Thoracic aorta (tissue), 2 donors: ENCODE measurements around the gene C11orf42. TPM values are rescaled to one million over a fixed set of nuclear protein-coding genes. Genes with fewer than 3 reads are reported as not detected.

Experiments used
- ATAC-seq: fragments of 150-250 bp; one replicate; pipeline ENCODE4 v1.8.0; 2017; ENCODE audit warnings: low read depth; ENCODE audit not compliant: insufficient number of reproducible peaks, low FRiP score
- DNase-seq: peaks from one replicate; pipeline ENCODE4 v3.0.0-alpha.2; 2020; ENCODE audit warnings: low spot score
- H3K27ac ChIP-seq, 2 donors: fragments of 200-600 bp; sonication (generic); 1 replicate in 1 of 2; 2 replicates in 1 of 2; pipeline ENCODE4 v1.5.1; 2016; ENCODE audit warnings: mild to moderate bottlenecking in 2 of 2, moderate library complexity in 2 of 2
- H3K27me3 ChIP-seq: fragments of 200-600 bp; sonication (generic); replicated peaks from 2 replicates; pipeline ENCODE4 v1.6.0; 2016; ENCODE audit warnings: mild to moderate bottlenecking; ENCODE audit not compliant: insufficient read depth
- H3K36me3 ChIP-seq: fragments of 200-600 bp; sonication (generic); one replicate; pipeline ENCODE4 v1.5.1; 2016
- H3K4me1 ChIP-seq, 2 donors: fragments of 200-600 bp; sonication (generic); 1 replicate in 1 of 2; 2 replicates in 1 of 2; pipeline versions ENCODE4 v1.5.1 to v1.6.0; 2016; ENCODE audit warnings: low read depth in 2 of 2, mild to moderate bottlenecking in 1 of 2; ENCODE audit not compliant: control insufficient read depth in 1 of 2
- H3K4me3 ChIP-seq: fragments of 200-600 bp; sonication (generic); 2 replicates; pipeline ENCODE4 v1.5.1; 2016; ENCODE audit warnings: mild to moderate bottlenecking
- H3K9me3 ChIP-seq: fragments of 200-600 bp; sonication (generic); 2 replicates; pipeline ENCODE4 v1.5.1; 2016
- total RNA-seq, 2 donors: library from RNA; depleted of rRNA; stranded (reverse); fragments of >200 nt; gene quantifications; one replicate each; pipeline versions ENCODE4 v1.1.0 to v1.2.3, GENCODE V29; 2016
- TF ChIP-seq, protein P1 (sequence below): fragments of 200-600 bp; sonication (generic); IDR thresholded peaks from one replicate; pipeline ENCODE4 v1.5.1; 2019; ENCODE audit warnings: antibody characterized with exemption

C11orf42 gene
- total RNA-seq, 2 donors from 2014 or later: not detected

DNA sequence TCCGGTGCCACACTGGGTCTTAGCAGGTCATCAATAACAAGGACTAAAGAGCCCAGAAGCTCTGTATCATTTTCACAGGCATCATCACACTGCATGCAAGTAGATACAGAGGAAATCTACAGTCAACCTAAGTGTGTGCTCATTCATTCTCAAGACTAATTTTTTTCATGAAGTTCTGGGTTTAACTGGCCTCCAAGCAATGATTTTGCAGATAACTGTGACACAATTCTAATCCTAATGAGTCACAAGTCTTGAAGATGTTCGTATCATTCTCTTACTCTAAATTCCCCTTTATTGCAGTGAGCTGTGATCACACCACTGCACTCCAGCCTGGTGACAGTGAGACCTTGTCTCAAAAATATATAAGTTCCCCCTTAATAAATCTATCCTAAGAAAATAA is 3.9 kb upstream of the C11orf42 start:
- Histone ChIP-seq H3K27ac (no peak overlapping the region), H3K27me3 (no peaks in the 10 kb centered on the region), H3K4me3 (no peak overlapping the region), H3K4me1 (no peaks in the 10 kb centered on the region), H3K36me3 (no peaks in the 10 kb centered on the region), H3K9me3 (no peaks in the 10 kb centered on the region)
- ATAC-seq (no peak), DNase-seq (no peak)
- TF ChIP-seq, protein P1, sequence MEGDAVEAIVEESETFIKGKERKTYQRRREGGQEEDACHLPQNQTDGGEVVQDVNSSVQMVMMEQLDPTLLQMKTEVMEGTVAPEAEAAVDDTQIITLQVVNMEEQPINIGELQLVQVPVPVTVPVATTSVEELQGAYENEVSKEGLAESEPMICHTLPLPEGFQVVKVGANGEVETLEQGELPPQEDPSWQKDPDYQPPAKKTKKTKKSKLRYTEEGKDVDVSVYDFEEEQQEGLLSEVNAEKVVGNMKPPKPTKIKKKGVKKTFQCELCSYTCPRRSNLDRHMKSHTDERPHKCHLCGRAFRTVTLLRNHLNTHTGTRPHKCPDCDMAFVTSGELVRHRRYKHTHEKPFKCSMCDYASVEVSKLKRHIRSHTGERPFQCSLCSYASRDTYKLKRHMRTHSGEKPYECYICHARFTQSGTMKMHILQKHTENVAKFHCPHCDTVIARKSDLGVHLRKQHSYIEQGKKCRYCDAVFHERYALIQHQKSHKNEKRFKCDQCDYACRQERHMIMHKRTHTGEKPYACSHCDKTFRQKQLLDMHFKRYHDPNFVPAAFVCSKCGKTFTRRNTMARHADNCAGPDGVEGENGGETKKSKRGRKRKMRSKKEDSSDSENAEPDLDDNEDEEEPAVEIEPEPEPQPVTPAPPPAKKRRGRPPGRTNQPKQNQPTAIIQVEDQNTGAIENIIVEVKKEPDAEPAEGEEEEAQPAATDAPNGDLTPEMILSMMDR: no peak

DNA sequence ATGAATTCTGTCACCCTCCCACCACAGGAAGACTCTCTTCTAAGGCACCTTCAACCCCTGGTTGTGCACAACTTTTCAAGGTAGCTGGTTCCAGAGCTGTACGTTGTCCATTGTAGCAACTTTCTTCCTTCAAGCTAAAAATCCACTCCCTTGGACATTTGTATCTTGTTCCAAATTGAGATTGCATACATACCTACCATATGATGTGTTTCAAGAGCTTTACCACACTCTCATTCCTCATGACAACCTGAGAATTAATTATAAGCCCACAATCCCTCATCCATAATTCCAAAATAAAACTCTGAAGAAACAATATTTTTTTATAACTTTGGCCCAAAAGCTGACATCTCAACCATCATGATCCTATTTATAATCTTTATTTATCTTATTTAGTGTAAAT is 3.3 kb upstream of the C11orf42 start:
- no peak for ATAC-seq
- H3K9me3 ChIP-seq: no peaks in the 10 kb centered on the region

DNA sequence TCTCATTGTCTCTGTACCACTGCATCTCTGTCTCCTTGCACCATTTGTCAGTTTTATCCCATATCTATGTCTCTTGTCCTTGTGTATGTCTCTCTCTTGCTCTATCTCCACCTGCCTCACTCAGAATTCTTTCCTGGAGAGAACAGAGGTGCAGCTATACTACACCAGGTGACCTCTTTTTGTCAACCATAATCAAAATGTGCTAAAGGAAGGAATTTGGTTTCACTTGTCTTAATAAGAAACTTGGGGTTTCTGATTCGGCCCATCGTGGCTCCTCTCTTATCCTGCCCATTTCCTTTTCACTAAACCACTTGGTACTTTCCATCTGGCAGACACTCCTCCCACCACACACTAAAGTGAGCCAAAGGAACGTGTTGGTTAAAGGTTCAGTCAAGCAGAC is 2.0 kb upstream of the C11orf42 start:
- no peaks in the 10 kb centered on the region for H3K4me1 ChIP-seq
- no peaks in the 10 kb centered on the region for H3K27me3 ChIP-seq
- H3K4me3 ChIP-seq: no peak overlapping the region
- no peak overlapping the region for H3K27ac ChIP-seq
- no peaks in the 10 kb centered on the region for H3K9me3 ChIP-seq
- no peak for ATAC-seq
- peaks cover under 1% of the 10 kb centered on the region for H3K36me3 ChIP-seq
- TF ChIP-seq, protein P1: no peak
- no peak for DNase-seq

More for the DNA sequence above, 3.3 kb upstream of the C11orf42 start:
- TF ChIP-seq, protein P1: no peak
- Histone ChIP-seq H3K36me3 (no peaks in the 10 kb centered on the region), H3K27me3 (no peaks in the 10 kb centered on the region), H3K4me1 (no peaks in the 10 kb centered on the region), H3K4me3 (no peak overlapping the region), H3K27ac (no peak overlapping the region)
- no peak for DNase-seq

DNA sequence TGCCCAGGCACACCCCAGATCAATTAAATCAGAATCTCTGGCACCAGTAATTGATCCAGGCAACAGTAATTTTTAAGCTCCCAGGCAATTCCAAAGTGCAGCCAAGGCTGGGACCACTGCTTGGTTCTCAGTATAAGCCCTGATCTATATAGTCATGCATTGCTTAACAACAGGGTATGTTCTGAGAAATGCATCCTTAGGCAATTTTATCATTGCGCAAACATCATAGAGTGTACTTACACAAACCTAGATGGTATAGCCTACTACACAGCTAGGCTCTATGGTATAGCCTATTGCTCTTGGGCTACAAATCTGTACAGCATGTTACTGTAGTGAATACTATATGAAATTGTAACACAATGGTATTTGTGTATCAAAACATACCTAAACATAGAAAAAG is 651 bp upstream of the C11orf42 start:
- H3K4me1 ChIP-seq: no peaks in the 10 kb centered on the region
- no peaks in the 10 kb centered on the region for H3K9me3 ChIP-seq
- TF ChIP-seq, protein P1: no peak
- DNase-seq (no peak), ATAC-seq (no peak)
- no peaks in the 10 kb centered on the region for H3K27me3 ChIP-seq
- H3K36me3 ChIP-seq: peaks cover 5% of the 10 kb centered on the region
- no peak overlapping the region for H3K27ac ChIP-seq
- H3K4me3 ChIP-seq: no peak overlapping the region

DNA sequence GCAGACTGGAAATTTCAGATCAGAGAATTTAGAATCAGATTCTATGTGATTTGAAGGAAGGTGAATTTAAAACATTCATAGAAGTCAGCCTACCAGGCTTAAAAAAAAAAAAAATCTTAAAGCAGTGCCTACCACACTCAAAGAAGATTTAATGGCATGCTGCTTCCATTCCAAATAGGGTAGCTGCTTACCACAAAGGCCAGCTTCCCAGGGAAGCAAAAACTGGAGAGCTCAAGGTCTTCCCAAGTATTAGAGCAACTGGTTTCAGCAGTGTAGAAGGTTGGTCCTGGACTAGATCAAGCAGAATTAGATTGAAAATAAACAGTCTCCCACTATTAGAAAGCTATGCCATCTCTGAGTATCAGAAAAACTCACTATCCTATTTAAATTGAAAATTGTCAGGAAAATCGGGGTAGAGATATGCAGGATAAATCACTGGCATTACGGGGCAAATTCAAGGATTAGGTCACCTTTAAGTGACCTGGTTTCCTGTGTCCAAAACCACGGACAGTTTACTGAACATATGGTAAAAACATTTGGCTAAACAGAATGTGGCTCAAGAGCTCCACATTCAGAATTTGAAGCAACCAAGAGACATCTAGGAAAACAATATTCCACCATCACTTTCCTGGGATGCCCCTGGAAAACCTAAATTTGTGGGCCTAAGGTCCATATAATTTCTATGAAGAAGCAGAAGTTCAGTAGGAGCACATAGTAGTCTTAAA is 1.3 kb downstream of the C11orf42 start:
- Histone ChIP-seq H3K4me3 (no peak overlapping the region), H3K4me1 (no peaks in the 10 kb centered on the region), H3K27ac (no peak overlapping the region), H3K27me3 (no peaks in the 10 kb centered on the region), H3K36me3 (peaks cover 21% of the 10 kb centered on the region), H3K9me3 (no peaks in the 10 kb centered on the region)
- TF ChIP-seq, protein P1: no peak
- DNase-seq (no peak), ATAC-seq (no peak)
